ENCODE measurements around the gene VAV2. TPM values are rescaled to one million over a fixed set of nuclear protein-coding genes. Genes with fewer than 3 reads are reported as not detected.

VAV2 gene
- total RNA-seq, 1 donor from 2014 or later = 47.0 TPM

GRCh38 chr9:133970581-133971058, 21.5 kb downstream of the VAV2 start:
- H3K36me3 Mint-ChIP-seq (ENCODE audit: low read depth) = peaks cover 9% of the 10 kb centered on the region
- H3K9me3 Mint-ChIP-seq = no peaks in the 10 kb centered on the region
- TF ChIP-seq CTCF (conservative IDR thresholded peaks at IDR 0.05) = no peak
- H3K4me1 Mint-ChIP-seq = peaks cover 39% of the 10 kb centered on the region
- DNase-seq (ENCODE audit: low read depth, low spot score) = no peak
- H3K27ac Mint-ChIP-seq (ENCODE audit: unreplicated experiment) = no peak overlapping the region
- no peaks in the 10 kb centered on the region for H3K27me3 Mint-ChIP-seq (ENCODE audit: low read depth)
- H3K4me3 Mint-ChIP-seq = no peak overlapping the region

- H3K9me3 Mint-ChIP-seq = no peaks in the 10 kb centered on the region
- TF ChIP-seq CTCF (conservative IDR thresholded peaks at IDR 0.05) = no peak
- H3K27ac Mint-ChIP-seq (ENCODE audit: unreplicated experiment) = no peak overlapping the region
- H3K4me3 Mint-ChIP-seq = no peak overlapping the region
- H3K27me3 Mint-ChIP-seq (ENCODE audit: low read depth) = no peaks in the 10 kb centered on the region
- H3K4me1 Mint-ChIP-seq = peaks cover 39% of the 10 kb centered on the region
- H3K36me3 Mint-ChIP-seq (ENCODE audit: low read depth) = peaks cover 10% of the 10 kb centered on the region
- DNase-seq (ENCODE audit: low read depth, low spot score) = no peak
Measured at GRCh38 chr9:133969681-133970580, 22.2 kb downstream of the VAV2 start.

- Mint-ChIP-seq H3K27me3 (ENCODE audit: low read depth) (no peaks in the 10 kb centered on the region), H3K4me1 (peaks cover 34% of the 10 kb centered on the region), H3K9me3 (peaks cover 4% of the 10 kb centered on the region), H3K4me3 (no peak overlapping the region), H3K36me3 (ENCODE audit: low read depth) (peaks cover 14% of the 10 kb centered on the region), H3K27ac (ENCODE audit: unreplicated experiment) (peak overlapping the region; percentile 67)
- no peak for TF ChIP-seq CTCF (conservative IDR thresholded peaks at IDR 0.05)
- no peak for DNase-seq (ENCODE audit: low read depth, low spot score)
Measured at GRCh38 chr9:133968966-133969617, 23.0 kb downstream of the VAV2 start.

- no peak for DNase-seq (ENCODE audit: low read depth, low spot score)
- Mint-ChIP-seq H3K27ac (ENCODE audit: unreplicated experiment) (no peak overlapping the region), H3K27me3 (ENCODE audit: low read depth) (no peaks in the 10 kb centered on the region), H3K4me1 (peaks cover 29% of the 10 kb centered on the region), H3K36me3 (ENCODE audit: low read depth) (peaks cover 16% of the 10 kb centered on the region), H3K4me3 (no peak overlapping the region), H3K9me3 (peaks cover 6% of the 10 kb centered on the region)
- TF ChIP-seq CTCF (conservative IDR thresholded peaks at IDR 0.05) = no peak
Measured at GRCh38 chr9:133968428-133968827, 23.7 kb downstream of the VAV2 start.

- Mint-ChIP-seq H3K27ac (ENCODE audit: unreplicated experiment) (no peak overlapping the region), H3K9me3 (peaks cover 6% of the 10 kb centered on the region), H3K27me3 (ENCODE audit: low read depth) (no peaks in the 10 kb centered on the region), H3K4me1 (peaks cover 25% of the 10 kb centered on the region), H3K4me3 (no peak overlapping the region), H3K36me3 (ENCODE audit: low read depth) (peaks cover 19% of the 10 kb centered on the region)
- TF ChIP-seq CTCF (conservative IDR thresholded peaks at IDR 0.05) = no peak
- no peak for DNase-seq (ENCODE audit: low read depth, low spot score)
Measured at GRCh38 chr9:133967024-133967741, 24.9 kb downstream of the VAV2 start.
